HG02973 (cell line): ENCODE results near the gene PRSS1.
"Not testable (repeated sequence)": the region's sequence is repeated elsewhere in the genome, so short reads cannot be mapped to it uniquely, and the experiment has no call there.

Experiments
- ATAC-seq: cut with Tn5 transposase; IDR thresholded peaks from one replicate; pipeline ENCODE4 v1.9.1; 2021; ENCODE audit warnings: moderate library complexity; ENCODE audit not compliant: unreplicated experiment

The PRSS1 gene

GRCh38 chr7:142772051-142772450 lies 22.8 kb downstream of the PRSS1 start:
- no peak for ATAC-seq

GRCh38 chr7:142772673-142773072 lies 23.4 kb downstream of the PRSS1 start:
- ATAC-seq = no peak

GRCh38 chr7:142773230-142773629 lies 24.0 kb downstream of the PRSS1 start:
- no peak for ATAC-seq

- no peak for ATAC-seq
Observed at GRCh38 chr7:142773937-142774744, 24.9 kb downstream of the PRSS1 start.

GRCh38 chr7:142774826-142775225 lies 25.6 kb downstream of the PRSS1 start:
- no peak for ATAC-seq

GRCh38 chr7:142775351-142776115 lies 26.3 kb downstream of the PRSS1 start:
- ATAC-seq = not testable (repeated sequence)

GRCh38 chr7:142776206-142776844 lies 27.1 kb downstream of the PRSS1 start:
- ATAC-seq = no peak

- ATAC-seq = not testable (repeated sequence)
Observed at GRCh38 chr7:142776845-142777225, 27.6 kb downstream of the PRSS1 start.

GRCh38 chr7:142777318-142777717 lies 28.0 kb downstream of the PRSS1 start:
- ATAC-seq = no peak

- ATAC-seq = peak; percentile 90
Observed at GRCh38 chr7:142782922-142783900, 33.9 kb downstream of the PRSS1 start.

- no peak for ATAC-seq
Observed at GRCh38 chr7:142784096-142784495, 34.8 kb downstream of the PRSS1 start.

- ATAC-seq = no peak
Observed at GRCh38 chr7:142784716-142785115, 35.4 kb downstream of the PRSS1 start.

- ATAC-seq = no peak
Observed at GRCh38 chr7:142785841-142786250, 36.6 kb downstream of the PRSS1 start.

GRCh38 chr7:142787034-142787768 lies 37.9 kb downstream of the PRSS1 start:
- ATAC-seq = no peak

- ATAC-seq = no peak
Observed at GRCh38 chr7:142787783-142788182, 38.5 kb downstream of the PRSS1 start.

- no peak for ATAC-seq
Observed at GRCh38 chr7:142788303-142789289, 39.3 kb downstream of the PRSS1 start.

- ATAC-seq = no peak
Observed at GRCh38 chr7:142789441-142789840, 40.2 kb downstream of the PRSS1 start.

- ATAC-seq = no peak
Observed at GRCh38 chr7:142790056-142790455, 40.8 kb downstream of the PRSS1 start.

- ATAC-seq = no peak
Observed at GRCh38 chr7:142790555-142790954, 41.3 kb downstream of the PRSS1 start.
